EL (cell line): ENCODE measurements around the gene IRAK1.
"Not testable (repeated sequence)": the region's sequence is repeated elsewhere in the genome, so short reads cannot be mapped to it uniquely, and the experiment has no call there.

ENCODE experiments used
- DNase-seq: peaks from one replicate; pipeline ENCODE4 v3.0.0-alpha.2; 2016

IRAK1 gene

DNA sequence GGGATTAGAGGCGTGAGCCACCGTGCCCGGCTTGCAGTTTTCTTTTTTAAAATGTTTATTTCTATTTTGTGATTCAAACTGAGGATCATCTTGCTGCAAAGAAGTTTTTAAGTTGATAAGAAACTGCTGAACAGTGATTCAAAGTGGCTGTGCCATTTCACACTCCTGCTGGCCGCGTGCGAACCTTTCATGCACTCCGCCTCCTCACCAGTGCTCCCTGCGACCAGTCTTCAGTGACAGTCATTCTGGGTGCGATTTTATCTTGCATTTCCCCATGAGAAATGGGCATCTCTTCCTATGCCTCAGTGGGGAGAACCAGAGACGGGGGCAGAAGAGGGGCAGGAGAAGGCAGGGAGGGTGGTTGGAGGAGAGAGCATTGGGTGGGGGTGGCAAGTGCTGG, 25.7 kb downstream of the IRAK1 start:
- DNase-seq: no peak

GRCh38 chrX:153993079-153993478, 26.6 kb downstream of the IRAK1 start:
- no peak for DNase-seq

DNA sequence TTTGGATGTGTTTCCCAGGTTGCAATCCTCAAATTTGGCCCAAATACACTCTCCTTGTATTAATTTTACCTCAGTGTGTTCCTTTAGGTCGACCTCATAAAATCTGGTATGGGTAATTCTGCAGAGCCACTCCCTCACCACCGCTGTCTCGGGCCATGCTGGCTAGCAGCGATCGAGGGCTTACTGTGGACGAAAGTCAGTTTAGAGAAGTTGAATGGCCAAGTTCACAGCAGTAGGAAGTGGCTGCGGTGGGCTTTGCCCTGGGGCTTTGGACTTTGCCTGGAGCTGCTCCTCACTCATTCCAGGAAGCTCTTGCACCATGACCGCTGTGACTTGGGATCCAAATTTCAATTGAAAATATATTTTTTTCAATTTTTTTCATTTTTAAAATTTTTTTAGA, 27.5 kb downstream of the IRAK1 start:
- DNase-seq: no peak

DNA sequence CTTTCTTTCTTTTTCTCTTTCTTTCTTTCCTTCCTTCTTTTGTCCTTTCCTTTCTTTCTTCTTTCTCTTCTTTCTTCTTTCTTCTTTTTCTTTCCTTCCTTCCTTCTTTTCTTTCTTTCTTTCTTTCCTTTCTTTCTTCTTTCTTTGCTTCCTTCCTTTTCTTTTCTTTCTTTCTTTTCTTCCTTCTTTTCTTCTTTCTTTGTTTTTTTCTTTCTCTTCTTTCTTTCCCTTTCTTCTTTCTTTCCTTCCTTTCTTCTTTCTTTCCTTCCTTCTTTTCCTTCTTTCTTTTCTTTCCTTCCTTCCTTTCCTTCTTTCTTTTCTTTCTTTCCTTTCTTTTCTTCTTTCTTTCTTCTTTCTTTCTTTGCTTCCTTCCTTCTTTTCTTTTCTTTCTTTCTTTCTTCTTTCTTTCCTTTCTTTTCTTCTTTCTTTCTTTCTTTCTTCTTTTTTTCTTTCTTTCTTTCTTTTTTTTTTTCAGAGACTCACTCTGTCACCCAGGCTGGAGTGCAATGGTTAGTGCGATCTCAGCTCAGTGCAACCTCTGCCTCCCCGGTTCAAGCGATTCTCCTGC, 28.6 kb downstream of the IRAK1 start:
- DNase-seq: no peak

DNA sequence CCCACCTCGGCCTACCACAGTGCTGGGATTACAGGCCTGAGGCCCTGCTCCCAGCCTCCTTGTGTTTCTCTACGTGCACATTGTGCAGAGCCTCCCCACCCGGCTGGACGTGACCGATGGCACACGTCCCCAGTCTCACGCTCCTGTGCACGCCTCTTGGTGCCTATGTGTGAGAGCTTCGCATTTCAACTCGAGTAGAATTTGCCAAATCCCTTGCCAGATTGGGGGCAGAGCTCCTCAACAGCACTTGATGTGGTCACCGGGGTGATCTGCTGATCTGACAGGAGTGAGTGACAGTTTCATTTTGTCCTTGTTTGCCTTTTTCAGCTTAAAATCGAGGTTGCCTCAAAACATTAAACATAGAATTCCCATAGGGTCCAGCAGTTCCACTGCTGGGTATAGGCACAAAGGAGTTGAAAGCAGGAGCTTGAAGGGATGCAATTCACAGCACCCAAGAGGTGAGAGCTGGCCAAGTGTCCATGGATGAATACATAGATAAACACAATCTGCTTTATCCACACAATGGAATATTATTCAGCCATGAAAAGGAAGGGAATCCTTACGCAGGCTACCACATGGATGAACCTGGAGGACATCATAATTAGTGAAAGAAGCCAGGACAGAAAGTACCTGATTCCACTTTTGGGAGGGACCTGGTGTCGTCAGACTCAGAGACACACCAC, 29.6 kb downstream of the IRAK1 start:
- DNase-seq: no peak

- no peak for DNase-seq
These were observed 31.2 kb downstream of the IRAK1 start for GRCh38 chrX:153988493-153988892.

- no peak for DNase-seq
These were observed 35.1 kb downstream of the IRAK1 start for GRCh38 chrX:153984351-153985178.

DNA sequence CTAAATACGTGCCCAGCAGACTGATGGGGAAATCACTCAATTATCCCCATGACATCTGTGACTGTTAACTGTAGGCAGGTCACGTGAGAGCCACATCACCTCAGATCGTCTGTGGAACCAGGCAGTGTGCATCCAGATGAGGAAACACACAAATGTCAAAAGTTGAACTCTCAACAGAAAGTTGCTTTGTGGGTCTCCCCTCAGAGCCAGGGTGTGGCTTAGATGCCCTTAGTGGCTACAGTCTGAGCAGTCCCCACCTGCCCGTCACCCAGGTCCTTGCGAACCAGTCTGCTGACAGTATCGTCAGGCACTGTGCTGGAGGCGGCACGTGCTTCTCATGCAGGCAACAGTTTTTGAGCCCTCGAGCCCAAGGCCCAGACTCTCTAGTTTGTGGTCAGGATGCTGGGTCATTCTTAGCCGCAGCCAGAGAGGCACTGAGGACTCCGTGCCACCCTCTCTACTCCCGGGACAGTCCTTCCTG, 36.3 kb downstream of the IRAK1 start:
- DNase-seq: no peak

GRCh38 chrX:153981771-153982533, 37.8 kb downstream of the IRAK1 start:
- no peak for DNase-seq

DNA sequence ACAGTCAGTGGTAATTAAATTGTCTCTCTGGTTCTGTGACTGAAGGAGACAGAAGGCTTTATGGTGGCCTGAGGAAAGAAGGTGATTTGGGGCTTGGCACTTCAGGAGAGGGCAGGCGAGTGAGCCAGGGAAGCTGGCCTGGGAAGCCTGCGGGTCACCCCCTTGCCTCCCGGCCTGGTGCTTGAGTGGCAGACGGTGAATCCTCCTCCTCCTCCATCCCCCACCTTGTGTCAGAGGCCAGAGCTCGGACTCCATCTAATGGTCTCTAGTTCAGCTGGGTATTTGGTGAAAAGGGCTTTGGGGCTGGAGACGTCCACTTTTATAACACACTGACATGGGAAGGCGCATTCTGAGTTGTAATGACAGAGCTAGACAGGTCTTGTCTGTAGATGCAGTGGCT, 38.5 kb downstream of the IRAK1 start:
- DNase-seq: no peak

GRCh38 chrX:153980394-153980793, 39.3 kb downstream of the IRAK1 start:
- DNase-seq: not testable (repeated sequence)

- DNase-seq: no peak
These were observed 44.9 kb downstream of the IRAK1 start for GRCh38 chrX:153974726-153975286.

GRCh38 chrX:153974003-153974725, 45.5 kb downstream of the IRAK1 start:
- DNase-seq: no peak

- DNase-seq: no peak
These were observed 46.3 kb downstream of the IRAK1 start for GRCh38 chrX:153973127-153974002.

GRCh38 chrX:153972368-153973126, 47.2 kb downstream of the IRAK1 start, which contains the start of gene TMEM187:
TSS of gene TMEM187 (plus strand) at chrX:153972754. CDS start at chrX:153982063, 9,309 bp downstream.
- peak; percentile 88 for DNase-seq

GRCh38 chrX:153971450-153972367, 48.0 kb downstream of the IRAK1 start, which contains the start of gene HCFC1:
TSS of gene HCFC1 (minus strand) at chrX:153971818. CDS start at chrX:153970840, 978 bp downstream.
- peak; percentile 89 for DNase-seq

- DNase-seq: peak; percentile 86
These were observed 48.6 kb downstream of the IRAK1 start for GRCh38 chrX:153971124-153971449.

GRCh38 chrX:153970357-153971123, 49.2 kb downstream of the IRAK1 start:
- peak; percentile 71 for DNase-seq
